Thoracic aorta (tissue), 2 donors: ENCODE data around the gene TFEB. TPM values are rescaled to one million over a fixed set of nuclear protein-coding genes. Genes with fewer than 3 reads are reported as not detected.

Source experiments
- ATAC-seq: fragments of 150-250 bp; one replicate; pipeline ENCODE4 v1.8.0; 2017; ENCODE audit warnings: low read depth; ENCODE audit not compliant: insufficient number of reproducible peaks, low FRiP score
- DNase-seq: peaks from one replicate; pipeline ENCODE4 v3.0.0-alpha.2; 2020; ENCODE audit warnings: low spot score
- H3K27ac ChIP-seq, 2 donors: fragments of 200-600 bp; sonication (generic); 1 replicate in 1 of 2; 2 replicates in 1 of 2; pipeline ENCODE4 v1.5.1; 2016; ENCODE audit warnings: mild to moderate bottlenecking in 2 of 2, moderate library complexity in 2 of 2
- H3K27me3 ChIP-seq: fragments of 200-600 bp; sonication (generic); replicated peaks from 2 replicates; pipeline ENCODE4 v1.6.0; 2016; ENCODE audit warnings: mild to moderate bottlenecking; ENCODE audit not compliant: insufficient read depth
- H3K36me3 ChIP-seq: fragments of 200-600 bp; sonication (generic); one replicate; pipeline ENCODE4 v1.5.1; 2016
- H3K4me1 ChIP-seq, 2 donors: fragments of 200-600 bp; sonication (generic); 1 replicate in 1 of 2; 2 replicates in 1 of 2; pipeline versions ENCODE4 v1.5.1 to v1.6.0; 2016; ENCODE audit warnings: low read depth in 2 of 2, mild to moderate bottlenecking in 1 of 2; ENCODE audit not compliant: control insufficient read depth in 1 of 2
- H3K4me3 ChIP-seq: fragments of 200-600 bp; sonication (generic); 2 replicates; pipeline ENCODE4 v1.5.1; 2016; ENCODE audit warnings: mild to moderate bottlenecking
- H3K9me3 ChIP-seq: fragments of 200-600 bp; sonication (generic); 2 replicates; pipeline ENCODE4 v1.5.1; 2016
- total RNA-seq, 2 donors: library from RNA; depleted of rRNA; stranded (reverse); fragments of >200 nt; gene quantifications; one replicate each; pipeline versions ENCODE4 v1.1.0 to v1.2.3, GENCODE V29; 2016
- TF ChIP-seq, protein P1 (sequence below): fragments of 200-600 bp; sonication (generic); IDR thresholded peaks from one replicate; pipeline ENCODE4 v1.5.1; 2019; ENCODE audit warnings: antibody characterized with exemption

The TFEB gene
- total RNA-seq, 2 donors from 2014 or later = 22.9 to 23.8 TPM

DNA sequence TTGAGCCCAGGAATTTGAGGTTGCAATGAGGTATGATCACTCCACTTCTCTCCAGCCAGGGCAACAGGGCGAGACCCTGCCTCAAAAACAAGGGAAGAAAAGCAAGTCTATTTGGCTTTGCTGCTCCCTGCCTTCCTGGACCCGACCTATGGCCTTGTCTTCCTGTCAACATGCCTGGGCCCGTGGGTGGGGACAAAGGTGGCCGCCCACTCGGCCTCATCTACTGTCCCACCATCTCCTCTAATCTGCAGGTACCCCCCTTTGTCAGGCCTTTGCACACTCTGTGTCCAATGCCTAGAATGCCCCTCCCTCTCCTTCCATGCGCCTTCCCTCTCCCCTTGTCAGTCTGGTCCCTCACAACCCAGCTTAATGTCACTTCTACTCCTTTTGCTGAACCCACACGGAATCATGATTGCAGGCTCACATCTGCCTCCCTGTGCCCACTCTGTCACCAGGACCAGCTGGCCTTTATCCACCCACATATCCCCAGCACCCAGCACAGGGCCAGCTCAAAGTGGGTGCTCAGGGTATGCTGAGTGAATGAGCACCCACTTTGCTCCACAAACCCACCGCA is 56.8 kb downstream of the TFEB start:
- ATAC-seq (no peak), DNase-seq (no peak)
- TF ChIP-seq, protein P1, sequence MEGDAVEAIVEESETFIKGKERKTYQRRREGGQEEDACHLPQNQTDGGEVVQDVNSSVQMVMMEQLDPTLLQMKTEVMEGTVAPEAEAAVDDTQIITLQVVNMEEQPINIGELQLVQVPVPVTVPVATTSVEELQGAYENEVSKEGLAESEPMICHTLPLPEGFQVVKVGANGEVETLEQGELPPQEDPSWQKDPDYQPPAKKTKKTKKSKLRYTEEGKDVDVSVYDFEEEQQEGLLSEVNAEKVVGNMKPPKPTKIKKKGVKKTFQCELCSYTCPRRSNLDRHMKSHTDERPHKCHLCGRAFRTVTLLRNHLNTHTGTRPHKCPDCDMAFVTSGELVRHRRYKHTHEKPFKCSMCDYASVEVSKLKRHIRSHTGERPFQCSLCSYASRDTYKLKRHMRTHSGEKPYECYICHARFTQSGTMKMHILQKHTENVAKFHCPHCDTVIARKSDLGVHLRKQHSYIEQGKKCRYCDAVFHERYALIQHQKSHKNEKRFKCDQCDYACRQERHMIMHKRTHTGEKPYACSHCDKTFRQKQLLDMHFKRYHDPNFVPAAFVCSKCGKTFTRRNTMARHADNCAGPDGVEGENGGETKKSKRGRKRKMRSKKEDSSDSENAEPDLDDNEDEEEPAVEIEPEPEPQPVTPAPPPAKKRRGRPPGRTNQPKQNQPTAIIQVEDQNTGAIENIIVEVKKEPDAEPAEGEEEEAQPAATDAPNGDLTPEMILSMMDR = no peak
- Histone ChIP-seq H3K36me3 (no peaks in the 10 kb centered on the region), H3K4me3 (no peak overlapping the region), H3K4me1 (peaks cover 7 to 11% of the 10 kb centered on the region in 2 donors), H3K27ac (no peak overlapping the region), H3K9me3 (no peaks in the 10 kb centered on the region), H3K27me3 (no peaks in the 10 kb centered on the region)

DNA sequence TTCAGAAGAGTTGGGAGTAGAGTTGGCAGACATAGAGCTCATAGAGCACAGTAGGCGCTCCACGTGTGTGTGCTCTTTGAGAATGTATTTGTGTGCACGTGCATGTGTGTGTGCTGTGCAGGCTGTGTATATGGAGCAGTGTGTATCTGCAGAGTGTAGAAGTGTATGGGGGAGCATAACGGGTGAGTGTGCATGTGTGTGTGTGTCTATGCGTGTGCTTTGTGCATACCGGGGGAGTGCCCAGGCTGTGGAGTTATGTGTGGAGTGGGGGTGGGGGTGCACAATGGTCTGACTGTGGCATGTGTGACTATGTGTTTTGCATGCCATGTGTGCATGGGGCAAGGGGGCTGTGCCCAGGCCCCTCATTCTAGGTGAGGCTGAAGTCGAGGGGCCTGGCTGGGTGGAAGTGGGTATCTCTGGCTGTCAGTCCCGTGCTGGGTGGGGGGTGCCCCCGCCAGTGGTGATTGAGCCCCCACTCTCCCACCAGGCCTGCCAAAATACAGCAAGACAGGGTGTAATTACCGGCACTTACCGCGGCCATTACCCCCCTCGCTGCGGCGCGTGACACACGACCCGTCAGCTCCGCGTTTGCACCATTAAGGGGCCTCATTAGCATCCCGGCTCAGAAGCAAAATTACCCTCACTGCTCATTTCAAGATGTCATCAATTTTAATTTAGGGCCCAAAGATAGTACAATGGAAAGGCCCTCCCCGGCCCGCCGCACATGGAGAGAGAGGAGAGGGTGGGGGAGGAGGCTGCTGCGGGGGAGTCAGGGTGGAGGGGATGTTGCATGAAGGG is 58.1 kb downstream of the TFEB start:
- ATAC-seq (no peak), DNase-seq (no peak)
- H3K9me3 ChIP-seq = no peaks in the 10 kb centered on the region
- TF ChIP-seq, protein P1 = no peak
- no peaks in the 10 kb centered on the region for H3K27me3 ChIP-seq
- H3K27ac ChIP-seq = no peak overlapping the region
- no peaks in the 10 kb centered on the region for H3K4me1 ChIP-seq
- H3K4me3 ChIP-seq = no peak overlapping the region
- no peaks in the 10 kb centered on the region for H3K36me3 ChIP-seq

DNA sequence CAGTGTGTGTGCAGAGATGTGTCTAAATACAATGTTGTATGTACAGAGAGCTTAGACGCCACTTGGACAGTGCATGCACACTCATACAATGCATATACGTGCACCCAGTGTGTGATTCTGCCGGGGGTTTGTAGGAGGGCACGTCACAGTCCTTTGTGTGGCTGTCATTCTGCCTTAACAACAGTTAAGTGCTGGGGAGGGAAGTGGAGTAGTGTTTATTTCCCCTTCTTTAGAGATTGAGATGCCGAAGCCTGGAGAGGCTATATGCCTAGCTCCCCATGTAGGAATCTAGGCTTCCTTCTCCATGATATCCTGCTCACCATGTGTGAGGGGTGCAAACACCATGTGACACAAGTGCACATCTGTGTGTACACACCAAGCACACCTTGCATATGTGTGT is 59.0 kb downstream of the TFEB start:
- ATAC-seq (no peak), DNase-seq (no peak)
- no peaks in the 10 kb centered on the region for H3K27me3 ChIP-seq
- H3K36me3 ChIP-seq = no peaks in the 10 kb centered on the region
- no peaks in the 10 kb centered on the region for H3K9me3 ChIP-seq
- H3K27ac ChIP-seq = no peak overlapping the region
- TF ChIP-seq, protein P1 = no peak
- H3K4me1 ChIP-seq = no peaks in the 10 kb centered on the region
- no peak overlapping the region for H3K4me3 ChIP-seq

DNA sequence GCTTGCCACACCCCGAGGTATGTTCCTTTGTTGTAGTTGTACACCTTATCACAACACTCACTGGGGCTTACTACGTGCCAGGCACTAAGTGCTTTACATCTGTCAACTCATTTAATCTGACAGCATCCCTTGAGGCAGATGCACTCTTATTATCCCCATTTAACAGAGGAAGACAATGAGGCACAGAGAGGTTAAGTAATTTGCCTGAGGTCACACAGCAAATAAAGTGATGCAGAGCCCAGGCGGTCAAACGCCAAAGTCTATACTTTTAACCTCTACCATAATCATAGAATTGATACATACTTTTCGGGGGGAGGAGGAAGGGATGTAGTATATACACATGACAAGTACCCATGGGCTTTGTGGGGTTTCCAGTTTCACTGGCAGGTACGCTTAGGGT is 59.4 kb downstream of the TFEB start:
- no peak overlapping the region for H3K27ac ChIP-seq
- DNase-seq = no peak
- no peak overlapping the region for H3K4me3 ChIP-seq
- H3K9me3 ChIP-seq = no peaks in the 10 kb centered on the region
- no peaks in the 10 kb centered on the region for H3K36me3 ChIP-seq
- no peaks in the 10 kb centered on the region for H3K27me3 ChIP-seq
- no peaks in the 10 kb centered on the region for H3K4me1 ChIP-seq
- no peak for ATAC-seq
- TF ChIP-seq, protein P1 = no peak

DNA sequence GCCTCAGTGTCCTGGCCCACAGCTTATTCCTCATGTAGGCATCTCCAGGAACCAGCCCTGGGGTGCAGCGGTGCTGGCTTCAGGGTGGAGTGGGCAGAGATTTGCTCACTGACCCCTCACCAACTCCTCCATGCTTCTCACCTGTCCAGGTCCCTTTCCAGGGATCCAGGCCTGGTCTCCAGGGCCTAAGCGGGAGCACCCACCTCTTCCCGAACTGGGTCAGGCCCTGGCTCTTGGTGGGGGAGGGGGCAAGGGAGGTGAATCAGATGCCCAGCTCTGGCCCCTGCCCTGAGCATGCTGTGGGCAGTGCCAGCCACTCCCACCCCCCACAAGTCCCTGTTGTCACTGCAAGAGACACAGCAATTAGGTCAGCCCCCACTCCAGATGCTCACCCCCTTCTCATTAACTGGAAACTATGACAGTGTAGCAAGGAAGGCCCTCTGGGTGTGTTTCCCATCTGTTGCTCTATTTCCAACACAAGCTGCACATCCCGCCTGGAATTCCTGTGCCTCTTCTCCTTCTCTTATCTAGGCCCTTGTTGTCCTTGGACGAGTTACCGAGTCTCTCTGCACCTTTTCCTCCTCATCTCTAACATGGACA is 60.1 kb downstream of the TFEB start:
- Histone ChIP-seq H3K36me3 (no peaks in the 10 kb centered on the region), H3K27me3 (no peaks in the 10 kb centered on the region), H3K4me1 (no peaks in the 10 kb centered on the region), H3K9me3 (no peaks in the 10 kb centered on the region), H3K27ac (no peak overlapping the region), H3K4me3 (no peak overlapping the region)
- no peak for ATAC-seq
- DNase-seq = no peak
- TF ChIP-seq, protein P1 = no peak
